D721Med (cell line): ENCODE results near the gene FERMT3.

ENCODE experiments used
- DNase-seq: peaks from one replicate; pipeline ENCODE4 v3.0.0; 2011; ENCODE audit warnings: low spot score; ENCODE audit not compliant: insufficient read length
- FAIRE-seq: peaks from 2 replicates; lab custom pipeline; 2011; peaks lifted over from hg19 to GRCh38; lab: Jason Lieb, UNC
- TF ChIP-seq, protein P1 (sequence below): IDR thresholded peaks from 2 replicates; pipeline ENCODE4 v1.5.1; 2012; ENCODE audit warnings: mild to moderate bottlenecking, control low read depth; ENCODE audit not compliant: insufficient read depth; ENCODE audit errors: missing control alignments

Gene FERMT3

GRCh38 chr11:64165842-64166635 is 40.5 kb upstream of the FERMT3 start, which contains the start of gene MACROD1:
TSS of gene MACROD1 (minus strand) at chr11:64166113. CDS start at chr11:64165994, 119 bp downstream.
- DNase-seq = peak; percentile 66
- TF ChIP-seq, protein P1, sequence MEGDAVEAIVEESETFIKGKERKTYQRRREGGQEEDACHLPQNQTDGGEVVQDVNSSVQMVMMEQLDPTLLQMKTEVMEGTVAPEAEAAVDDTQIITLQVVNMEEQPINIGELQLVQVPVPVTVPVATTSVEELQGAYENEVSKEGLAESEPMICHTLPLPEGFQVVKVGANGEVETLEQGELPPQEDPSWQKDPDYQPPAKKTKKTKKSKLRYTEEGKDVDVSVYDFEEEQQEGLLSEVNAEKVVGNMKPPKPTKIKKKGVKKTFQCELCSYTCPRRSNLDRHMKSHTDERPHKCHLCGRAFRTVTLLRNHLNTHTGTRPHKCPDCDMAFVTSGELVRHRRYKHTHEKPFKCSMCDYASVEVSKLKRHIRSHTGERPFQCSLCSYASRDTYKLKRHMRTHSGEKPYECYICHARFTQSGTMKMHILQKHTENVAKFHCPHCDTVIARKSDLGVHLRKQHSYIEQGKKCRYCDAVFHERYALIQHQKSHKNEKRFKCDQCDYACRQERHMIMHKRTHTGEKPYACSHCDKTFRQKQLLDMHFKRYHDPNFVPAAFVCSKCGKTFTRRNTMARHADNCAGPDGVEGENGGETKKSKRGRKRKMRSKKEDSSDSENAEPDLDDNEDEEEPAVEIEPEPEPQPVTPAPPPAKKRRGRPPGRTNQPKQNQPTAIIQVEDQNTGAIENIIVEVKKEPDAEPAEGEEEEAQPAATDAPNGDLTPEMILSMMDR = no peak
- no peak for FAIRE-seq

GRCh38 chr11:64170419-64170818 is 36.1 kb upstream of the FERMT3 start:
- TF ChIP-seq, protein P1 = no peak
- FAIRE-seq (no peak), DNase-seq (no peak)

DNA sequence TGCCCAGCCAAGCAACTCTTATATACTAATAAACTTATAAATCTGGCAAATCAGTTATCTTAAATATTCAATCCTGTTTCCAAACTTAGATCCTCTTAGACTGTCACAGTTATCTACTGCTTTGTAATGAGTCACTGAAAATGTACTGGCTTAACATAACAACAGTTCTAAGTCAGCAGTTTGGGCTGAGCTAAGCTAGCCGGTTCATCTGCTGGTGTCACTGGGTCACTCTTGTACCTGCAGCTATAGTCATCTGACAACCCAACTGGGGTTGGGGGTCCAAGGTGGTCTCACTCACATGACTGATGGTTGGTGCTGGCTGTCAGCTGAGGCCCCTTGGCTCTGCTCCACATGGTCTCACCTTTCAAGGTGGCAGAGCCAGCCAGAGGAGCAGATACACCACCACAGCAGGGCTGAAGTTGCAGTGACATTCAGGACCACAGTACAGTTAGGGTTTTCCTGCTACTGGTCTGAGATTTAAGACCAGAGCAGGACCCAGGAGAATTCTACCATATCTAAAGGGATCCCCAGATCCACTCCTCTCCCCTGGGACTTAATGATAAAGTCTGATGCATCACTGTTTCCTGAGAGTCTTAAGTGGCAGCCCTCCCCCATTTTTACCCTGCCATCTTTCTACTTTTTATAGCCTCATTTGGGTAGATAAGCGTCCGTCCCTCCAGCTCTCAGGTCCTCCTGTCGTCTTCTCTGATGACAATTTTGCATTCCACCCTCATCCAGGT is 32.7 kb upstream of the FERMT3 start:
- FAIRE-seq (no peak), DNase-seq (no peak)
- TF ChIP-seq, protein P1 = no peak

- FAIRE-seq (no peak), DNase-seq (no peak)
- TF ChIP-seq, protein P1 = no peak
Observed at GRCh38 chr11:64176751-64177150, 29.8 kb upstream of the FERMT3 start.

DNA sequence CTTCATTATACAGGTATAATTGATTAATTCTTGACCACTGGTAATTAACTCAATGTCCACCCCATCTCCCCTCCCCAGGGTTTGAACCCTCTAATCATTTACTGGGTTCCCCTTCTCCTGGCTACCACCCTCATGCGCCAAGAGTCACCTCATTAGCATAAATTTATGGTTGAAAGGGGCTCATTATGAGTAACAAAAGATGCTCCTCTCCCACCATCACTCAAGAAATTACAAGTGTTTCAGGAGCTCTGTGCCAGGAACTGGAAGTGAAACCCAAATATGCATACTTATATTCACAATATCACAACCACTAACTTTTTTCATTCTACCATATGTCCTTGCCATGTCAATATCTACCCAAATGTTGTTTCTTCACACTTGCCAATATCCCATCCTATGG is 28.3 kb upstream of the FERMT3 start:
- DNase-seq = no peak
- TF ChIP-seq, protein P1 = no peak
- no peak for FAIRE-seq

GRCh38 chr11:64178951-64179639 is 27.4 kb upstream of the FERMT3 start:
- DNase-seq = no peak
- FAIRE-seq = no peak
- TF ChIP-seq, protein P1 = no peak
